NCI-H1105 treated with DMSO at 0.1 percent for 48 hours (cell line): ENCODE data around the gene SERPINB6.
"Not testable (repeated sequence)": the region's sequence is repeated elsewhere in the genome, so short reads cannot be mapped to it uniquely, and the experiment has no call there.

Source experiments
- DNase-seq: peaks from one replicate; lab custom pipeline; 2025; lab: John Stamatoyannopoulos, UW

The SERPINB6 gene

GRCh38 chr6:2971420-2972218, at the start of gene SERPINB6:
Gene SERPINB6 (minus strand): TSS chr6:2971567. CDS start chr6:2959332, 12,235 bp downstream.
- peak; percentile 25 for DNase-seq

DNA sequence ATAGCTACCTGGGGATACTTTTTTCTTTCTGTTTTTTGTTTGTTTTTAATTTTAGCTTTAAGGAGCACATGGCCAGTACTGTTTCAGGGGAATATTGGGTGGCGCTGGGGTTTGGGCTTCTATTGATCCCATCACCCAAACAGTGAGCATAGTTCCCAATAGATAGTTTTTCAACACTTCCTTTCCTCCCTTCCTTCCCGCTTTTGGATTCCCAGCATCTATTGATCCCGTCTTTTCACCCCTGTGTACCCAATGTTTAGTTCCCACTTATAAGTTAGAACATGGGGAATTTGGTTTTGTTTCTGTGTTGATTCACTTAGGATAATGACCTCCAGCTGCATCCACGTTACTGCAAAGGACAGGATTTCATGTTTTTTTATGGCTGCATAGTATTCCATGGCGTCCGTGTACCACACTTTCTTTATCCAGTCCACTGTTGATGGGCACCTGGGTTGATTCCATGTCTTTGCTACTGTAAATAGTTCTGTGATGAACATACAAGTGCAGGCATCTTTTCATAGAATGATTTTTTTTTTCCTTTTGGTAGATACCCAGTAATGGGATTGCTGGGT, 48.5 kb upstream of the SERPINB6 start:
- DNase-seq: no peak

DNA sequence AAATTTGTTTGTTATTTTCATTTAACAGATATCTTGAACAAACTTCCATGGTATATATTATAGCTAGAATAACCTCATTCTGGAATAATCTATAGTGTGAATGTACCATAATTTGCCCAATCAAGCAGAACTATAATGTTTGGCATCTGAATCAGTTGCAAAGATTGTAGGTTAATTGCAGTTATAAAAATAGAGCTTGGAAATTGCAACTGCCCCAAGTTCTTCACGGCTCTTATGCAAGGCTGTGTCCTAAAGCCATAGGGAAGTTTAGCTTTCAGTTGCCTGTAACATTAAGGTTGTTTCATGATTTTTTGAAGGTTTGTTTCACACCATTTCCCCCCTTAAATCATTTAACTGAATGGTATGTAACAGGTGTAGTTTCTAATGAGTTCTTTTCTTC, 47.7 kb upstream of the SERPINB6 start:
- no peak for DNase-seq

DNA sequence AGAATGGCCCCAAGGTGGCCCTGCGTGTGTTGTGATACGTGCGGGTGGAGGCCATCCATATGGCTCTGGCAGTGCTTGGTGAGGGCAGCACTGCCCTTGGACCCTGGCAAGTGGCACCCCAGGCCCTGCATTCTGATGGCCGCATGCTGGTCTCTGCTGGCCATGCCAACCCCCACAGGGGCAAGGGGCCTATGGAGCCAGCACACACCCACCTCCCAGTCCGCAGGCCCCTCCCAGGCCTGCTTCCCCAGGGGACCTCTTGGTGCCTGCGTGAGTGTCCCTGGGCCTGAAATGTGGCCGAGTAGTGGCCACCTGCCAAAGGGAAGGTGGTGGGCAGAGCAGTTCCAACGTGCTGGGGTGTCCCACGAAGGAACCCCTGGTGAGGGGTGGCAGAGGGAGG, 45.9 kb upstream of the SERPINB6 start:
- DNase-seq: no peak

- no peak for DNase-seq
Measured at GRCh38 chr6:3016473-3017280, 45.3 kb upstream of the SERPINB6 start.

DNA sequence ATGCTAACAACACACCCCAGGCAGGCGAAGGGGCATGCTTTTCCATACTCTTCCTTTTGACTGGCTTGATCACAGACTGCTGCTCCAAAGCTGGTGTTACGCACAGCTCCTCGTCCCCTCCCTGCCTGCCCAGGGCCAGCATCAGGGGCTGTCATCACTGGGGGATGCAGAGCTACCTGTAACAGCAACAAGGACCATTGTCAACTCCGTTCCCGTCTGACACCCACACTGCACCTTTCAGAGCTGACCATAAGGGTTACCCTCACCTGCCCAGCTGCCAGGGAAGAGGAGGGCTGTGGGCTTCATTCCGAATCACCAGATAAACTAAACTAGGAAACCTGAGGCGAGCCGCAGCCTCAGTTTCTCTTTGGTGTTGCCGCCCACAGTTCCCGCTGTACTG, 43.8 kb upstream of the SERPINB6 start:
- DNase-seq: no peak

DNA sequence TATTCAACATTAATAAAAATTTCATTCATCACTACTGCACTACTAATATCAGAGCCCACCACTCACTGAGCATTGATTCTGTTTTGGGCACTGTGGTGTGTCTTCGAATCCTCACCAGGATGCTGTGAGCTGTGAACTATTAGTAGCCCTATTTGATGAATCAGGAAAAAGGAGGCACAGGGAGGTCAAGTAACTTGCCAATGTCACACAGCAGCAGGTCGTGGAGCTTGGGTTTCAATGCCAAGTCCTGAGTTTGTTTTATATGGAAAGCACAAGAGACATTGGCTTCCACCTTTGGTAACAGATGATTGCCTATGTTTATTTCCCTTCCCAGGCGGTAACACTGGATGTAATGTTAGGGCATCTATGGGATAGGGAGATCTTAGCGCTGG, 43.3 kb upstream of the SERPINB6 start:
- DNase-seq: no peak

DNA sequence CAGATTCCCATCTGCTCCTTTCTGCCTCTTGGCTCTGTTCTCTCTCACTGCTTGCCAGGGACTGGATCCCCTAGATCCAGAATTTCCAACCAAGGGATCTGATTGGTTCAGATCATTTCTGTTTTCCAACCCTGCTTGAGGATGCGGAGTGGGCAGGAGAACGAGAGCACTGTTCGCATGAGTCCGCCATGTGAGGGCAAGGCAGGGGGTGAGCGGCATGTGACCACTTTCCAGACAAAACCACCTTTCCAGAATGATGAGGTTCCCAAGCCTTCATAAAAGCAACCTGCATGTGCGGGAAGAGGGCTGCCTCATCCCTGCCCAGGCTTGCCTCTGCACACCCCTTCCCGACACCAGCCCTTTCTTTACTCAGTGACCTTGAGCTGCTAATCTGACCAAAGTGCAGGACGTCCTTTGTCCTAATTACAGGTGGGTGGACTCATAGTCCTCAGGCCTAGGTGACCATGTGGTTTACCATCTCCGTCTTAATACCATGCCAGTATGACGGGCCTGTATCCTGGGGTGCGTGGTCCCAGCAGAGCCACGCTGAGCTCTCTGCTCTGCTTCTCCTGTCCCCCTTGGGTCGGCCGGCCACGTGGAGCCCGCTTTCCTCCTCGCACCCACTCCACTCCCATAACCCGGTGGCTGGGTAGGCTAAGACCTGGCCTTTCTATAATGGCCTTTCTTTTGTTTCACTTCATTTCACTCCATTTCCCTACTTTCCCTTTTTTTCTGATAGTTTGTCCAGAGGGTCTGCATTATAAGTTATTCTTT, 42.7 kb upstream of the SERPINB6 start:
- DNase-seq: no peak

- no peak for DNase-seq
Measured at GRCh38 chr6:3013486-3013885, 42.1 kb upstream of the SERPINB6 start.

DNA sequence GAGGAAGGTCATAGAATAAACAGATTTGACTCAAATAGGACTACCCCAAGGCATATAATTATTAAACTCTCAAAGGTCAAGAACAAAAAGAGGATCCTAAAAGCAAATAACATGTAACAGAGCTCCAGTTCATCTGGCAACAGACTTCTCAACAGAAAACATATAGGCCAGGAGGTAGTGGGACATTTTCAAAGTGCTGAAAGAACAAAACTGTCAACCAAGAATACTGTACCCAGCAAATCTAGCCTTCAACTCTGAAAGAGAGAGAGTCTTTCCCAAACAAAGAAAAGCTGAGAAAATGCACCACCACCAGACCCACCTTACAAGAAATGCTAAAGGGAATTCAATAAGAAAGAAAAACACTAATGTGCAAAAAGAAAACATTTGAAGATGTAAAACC, 40.2 kb upstream of the SERPINB6 start:
- DNase-seq: no peak

GRCh38 chr6:3011158-3011557, 39.8 kb upstream of the SERPINB6 start:
- no peak for DNase-seq

DNA sequence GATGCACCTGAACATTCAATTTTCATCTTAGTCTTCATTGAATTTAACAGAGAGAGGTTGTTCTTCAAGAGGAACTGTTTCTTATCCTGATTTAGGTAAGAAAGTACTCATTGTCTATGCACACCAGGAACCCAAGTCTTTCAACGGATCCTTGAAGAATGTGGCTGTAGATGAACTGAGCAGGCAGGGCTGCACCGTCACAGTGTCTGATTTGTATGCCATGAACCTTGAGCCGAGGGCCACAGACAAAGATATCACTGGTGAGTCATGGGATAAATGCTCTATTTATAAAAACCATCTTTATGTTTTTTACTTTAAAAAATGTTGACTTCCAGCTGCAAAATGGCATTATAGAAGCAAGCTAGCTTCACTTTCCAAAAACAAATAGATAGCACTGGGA, 38.6 kb upstream of the SERPINB6 start:
- DNase-seq: no peak

DNA sequence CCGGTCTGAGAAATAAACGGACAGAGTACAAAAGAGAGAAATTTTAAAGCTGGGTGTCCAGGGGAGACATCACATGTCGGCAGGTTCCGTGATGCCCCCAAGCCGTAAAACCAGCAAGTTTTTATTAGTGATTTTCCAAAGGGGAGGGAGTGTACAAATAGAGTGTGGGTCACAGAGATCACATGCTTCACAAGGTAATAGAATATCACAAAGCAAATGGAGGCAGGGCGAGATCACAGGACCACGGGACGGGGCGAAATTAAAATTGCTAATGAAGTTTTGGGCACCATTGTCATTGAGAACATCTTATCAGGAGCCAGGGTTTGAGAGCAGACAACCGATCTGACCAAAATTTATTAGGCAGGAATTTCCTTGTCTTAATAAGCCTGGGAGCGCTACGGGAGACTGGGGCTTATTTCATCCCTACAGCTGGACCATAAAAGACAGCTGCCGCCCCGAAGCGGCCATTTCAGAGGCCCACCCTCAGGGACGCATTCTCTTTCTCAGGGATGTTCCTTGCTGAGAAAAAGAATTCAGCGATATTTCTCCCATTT, 37.4 kb upstream of the SERPINB6 start:
- not testable (repeated sequence) for DNase-seq

DNA sequence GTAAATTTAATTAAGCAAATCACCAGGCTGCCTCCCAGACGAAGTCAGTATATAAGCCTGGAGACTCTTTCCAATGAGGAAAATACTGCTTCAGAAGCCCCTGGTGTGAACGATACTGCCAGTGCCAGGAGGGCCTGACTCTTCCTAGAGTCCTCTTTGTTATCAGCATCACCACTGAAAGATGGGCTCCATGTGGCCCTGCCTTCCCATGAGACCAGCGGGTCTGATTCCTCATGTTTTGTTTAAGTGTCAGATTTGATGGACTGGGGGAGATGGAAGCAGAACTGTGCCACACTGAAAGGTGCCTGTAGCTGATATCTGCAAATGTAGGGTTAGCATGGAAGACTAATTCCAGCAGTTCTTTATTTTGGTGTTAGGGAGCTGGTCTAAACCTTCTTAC, 36.2 kb upstream of the SERPINB6 start:
- no peak for DNase-seq

DNA sequence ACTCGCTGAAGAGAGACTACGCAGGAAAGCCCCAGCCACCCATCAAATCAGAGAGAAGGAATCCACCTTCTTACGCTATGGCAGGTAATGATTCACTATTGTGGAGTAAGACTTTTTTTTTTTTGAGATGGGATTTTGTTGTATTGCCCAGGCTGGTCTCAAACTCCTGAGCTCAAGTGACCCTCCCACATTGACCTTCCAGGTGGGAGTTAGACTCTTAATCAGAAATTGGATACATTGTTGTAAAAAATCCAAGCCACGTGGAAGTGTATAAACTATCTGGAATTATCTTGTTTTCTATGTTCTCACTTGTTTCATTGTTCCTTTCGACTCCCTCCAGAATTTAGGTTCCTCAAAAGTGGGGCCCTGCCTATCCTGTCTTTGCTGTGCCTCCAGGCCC, 35.1 kb upstream of the SERPINB6 start:
- DNase-seq: no peak

- DNase-seq: no peak
Measured at GRCh38 chr6:3005874-3006273, 34.5 kb upstream of the SERPINB6 start.

DNA sequence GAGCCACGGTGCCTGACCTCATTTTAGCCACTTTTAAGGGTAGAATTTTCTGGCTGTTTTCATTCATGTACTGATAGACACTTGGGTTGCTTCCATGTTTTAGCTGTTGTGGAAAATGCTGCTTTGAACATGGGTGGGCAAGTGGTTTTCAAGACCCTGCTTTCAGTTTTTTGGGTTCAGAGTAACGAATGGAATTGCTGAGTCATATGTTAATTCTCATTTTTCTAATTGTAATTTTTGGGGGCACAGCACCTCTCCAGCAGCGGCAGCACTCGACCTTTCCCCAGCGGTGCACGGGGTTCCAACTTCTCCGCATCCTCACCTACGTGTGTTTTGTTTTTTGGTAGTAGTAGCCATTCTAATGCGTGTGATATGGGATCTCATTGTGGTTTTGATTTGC, 33.7 kb upstream of the SERPINB6 start:
- DNase-seq: no peak

DNA sequence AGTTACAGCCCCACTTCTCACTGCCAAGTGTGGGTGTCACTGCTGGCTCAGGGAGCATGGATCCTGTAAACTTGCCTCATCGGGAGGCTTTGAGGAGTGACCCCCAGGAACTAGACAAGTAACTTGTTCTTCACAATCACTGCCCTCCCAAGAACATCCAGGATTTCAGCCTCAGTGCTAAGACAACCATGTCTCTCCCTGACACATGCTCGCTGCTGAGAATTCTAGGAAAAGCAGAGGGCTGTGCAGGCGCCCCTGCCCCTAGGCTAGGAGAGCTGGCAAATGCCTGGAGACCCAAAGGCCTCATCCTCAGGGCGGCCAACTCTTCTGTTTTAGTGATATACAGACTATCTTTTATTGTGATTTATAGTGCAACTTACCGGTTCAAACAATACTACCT, 31.9 kb upstream of the SERPINB6 start:
- DNase-seq: not testable (repeated sequence)

- DNase-seq: no peak
Measured at GRCh38 chr6:3001773-3002293, 30.5 kb upstream of the SERPINB6 start.

GRCh38 chr6:3001146-3001772, 29.9 kb upstream of the SERPINB6 start:
- no peak for DNase-seq
